H9 (cell line): Measurements from ENCODE around the gene NECAB2. TPM values are rescaled to one million over a fixed set of nuclear protein-coding genes. Genes with fewer than 3 reads are reported as not detected.

ENCODE experiments used
- DNase-seq: peaks from one replicate; pipeline ENCODE4 v3.0.0-alpha.2; 2017
- H2AFZ ChIP-seq: one replicate; pipeline ENCODE4 v1.6.1; 2013; ENCODE audit warnings: mild to moderate bottlenecking, low read length, control low read depth, moderate library complexity
- H2AK5ac ChIP-seq: 2 replicates; pipeline ENCODE4 v1.6.1; 2013; ENCODE audit warnings: low read length, control low read depth, mixed read lengths; ENCODE audit not compliant: insufficient read length
- H2BK120ac ChIP-seq: one replicate; pipeline ENCODE4 v1.6.1; 2013; ENCODE audit warnings: low read depth, mild to moderate bottlenecking, low read length, control low read depth, inconsistent platforms; ENCODE audit not compliant: poor library complexity, severe bottlenecking
- H2BK12ac ChIP-seq: 2 replicates; pipeline ENCODE4 v1.6.1; 2013; ENCODE audit warnings: low read length, control low read depth, mixed read lengths, low read depth; ENCODE audit not compliant: insufficient read length
- H2BK15ac ChIP-seq: 2 replicates; pipeline ENCODE4 v1.6.1; 2013; ENCODE audit warnings: low read depth, low read length, control low read depth
- H2BK20ac ChIP-seq: one replicate; pipeline ENCODE4 v1.6.1; 2013; ENCODE audit warnings: low read depth, mild to moderate bottlenecking, low read length, control low read depth, inconsistent platforms; ENCODE audit not compliant: poor library complexity, severe bottlenecking
- H2BK5ac ChIP-seq: 2 replicates; pipeline ENCODE4 v1.6.1; 2013; ENCODE audit warnings: low read length, control low read depth, mixed read lengths; ENCODE audit not compliant: insufficient read length
- H3K14ac ChIP-seq: 2 replicates; pipeline ENCODE4 v1.6.1; 2013; ENCODE audit warnings: low read length, control low read depth; ENCODE audit not compliant: insufficient read depth
- H3K18ac ChIP-seq: 2 replicates; pipeline ENCODE4 v1.6.1; 2013; ENCODE audit warnings: low read depth, mild to moderate bottlenecking, mixed read lengths, low read length, control low read depth; ENCODE audit not compliant: insufficient read length
- H3K23ac ChIP-seq: 2 replicates; pipeline ENCODE4 v1.6.1; 2013; ENCODE audit warnings: low read length, control low read depth, mixed read lengths, low read depth; ENCODE audit not compliant: insufficient read length
- H3K23me2 ChIP-seq: 2 replicates; pipeline ENCODE4 v1.6.1; 2013; ENCODE audit warnings: low read depth, mild to moderate bottlenecking, mixed read lengths, low read length, control low read depth; ENCODE audit not compliant: insufficient read length, poor library complexity, severe bottlenecking
- H3K27ac ChIP-seq: 2 replicates; pipeline ENCODE4 v1.5.1; 2013; ENCODE audit warnings: low read length, control low read depth, mixed read lengths, low read depth; ENCODE audit not compliant: insufficient read length
- H3K27me3 ChIP-seq: 2 replicates; pipeline ENCODE4 v1.6.1; 2013; ENCODE audit warnings: low read length, control low read depth, inconsistent platforms; ENCODE audit not compliant: insufficient read depth
- H3K4ac ChIP-seq: 2 replicates; pipeline ENCODE4 v1.6.1; 2013; ENCODE audit warnings: low read depth, mild to moderate bottlenecking, control low read depth, inconsistent platforms, low read length, moderate library complexity
- H3K4me1 ChIP-seq: 2 replicates; pipeline ENCODE4 v1.6.1; 2013; ENCODE audit warnings: low read length, control low read depth, inconsistent platforms; ENCODE audit not compliant: insufficient read depth
- H3K4me2 ChIP-seq: 2 replicates; pipeline ENCODE4 v1.6.1; 2013; ENCODE audit warnings: low read length, control low read depth, mixed read lengths; ENCODE audit not compliant: insufficient read length, insufficient read depth
- H3K56ac ChIP-seq: 2 replicates; pipeline ENCODE4 v1.6.1; 2013; ENCODE audit warnings: low read depth, mild to moderate bottlenecking, mixed read lengths, low read length, control low read depth; ENCODE audit not compliant: insufficient read length
- H3K79me1 ChIP-seq: 2 replicates; pipeline ENCODE4 v1.6.1; 2013; ENCODE audit warnings: low read depth, mild to moderate bottlenecking, moderate library complexity, low read length, control low read depth, inconsistent platforms; ENCODE audit not compliant: insufficient read depth, poor library complexity, severe bottlenecking
- H3K79me2 ChIP-seq: 2 replicates; pipeline ENCODE4 v1.6.1; 2013; ENCODE audit warnings: low read length, control low read depth, inconsistent platforms; ENCODE audit not compliant: insufficient read depth
- H3K9ac ChIP-seq: 2 replicates; pipeline ENCODE4 v1.6.1; 2013; ENCODE audit warnings: low read length, control low read depth, mixed read lengths; ENCODE audit not compliant: insufficient read length; ENCODE audit errors: extremely low read depth
- H3K9me3 ChIP-seq: one replicate; pipeline ENCODE4 v1.6.1; 2013; ENCODE audit warnings: low read depth, low read length, inconsistent platforms; ENCODE audit not compliant: control insufficient read depth
- H3T11ph ChIP-seq: one replicate; pipeline ENCODE4 v1.6.1; 2013; ENCODE audit warnings: mild to moderate bottlenecking, low read length, control low read depth, inconsistent platforms
- H4K20me1 ChIP-seq: one replicate; pipeline ENCODE4 v1.6.1; 2013; ENCODE audit not compliant: control insufficient read depth, insufficient read length, insufficient read depth
- H4K5ac ChIP-seq: 2 replicates; pipeline ENCODE4 v1.6.1; 2013; ENCODE audit warnings: low read depth, mild to moderate bottlenecking, mixed read lengths, low read length, control low read depth; ENCODE audit not compliant: insufficient read length
- H4K8ac ChIP-seq: replicated peaks from 2 replicates; pipeline ENCODE4 v1.6.1; 2013; ENCODE audit warnings: low read length, control low read depth, mixed read lengths, low read depth; ENCODE audit not compliant: insufficient read length
- H4K91ac ChIP-seq: 2 replicates; pipeline ENCODE4 v1.6.1; 2013; ENCODE audit warnings: low read depth, mild to moderate bottlenecking, moderate library complexity, mixed read lengths, low read length, control low read depth; ENCODE audit not compliant: insufficient read length
- H3K27ac Mint-ChIP-seq, 3 experiments: 2 replicates in 2 of 3; 3 replicates in 1 of 3; pipeline ENCODE4 v1.8.0; 2020 to 2021; ENCODE audit warnings: mixed read lengths in 3 of 3, mild to moderate bottlenecking in 1 of 3, moderate library complexity in 1 of 3
- H3K27me3 Mint-ChIP-seq: 2 replicates; pipeline ENCODE4 v1.8.0; 2021; ENCODE audit warnings: low read depth, mild to moderate bottlenecking, moderate library complexity, mixed read lengths
- H3K36me3 Mint-ChIP-seq, 3 experiments: 2 replicates in 2 of 3; 3 replicates in 1 of 3; pipeline ENCODE4 v1.8.0; 2020 to 2021; ENCODE audit warnings: low read depth in 3 of 3, mixed read lengths in 3 of 3; ENCODE audit not compliant: insufficient read depth in 1 of 3
- H3K4me1 Mint-ChIP-seq, 2 experiments: 2 replicates each; pipeline ENCODE4 v1.8.0; 2020; ENCODE audit warnings: mixed read lengths in 2 of 2
- H3K4me3 Mint-ChIP-seq, 2 experiments: 2 replicates in 1 of 2; 3 replicates in 1 of 2; pipeline ENCODE4 v1.8.0; 2020 to 2021; ENCODE audit warnings: mild to moderate bottlenecking in 2 of 2, mixed read lengths in 2 of 2, moderate library complexity in 1 of 2
- H3K9me3 Mint-ChIP-seq, 2 experiments: 2 replicates in 1 of 2; 3 replicates in 1 of 2; pipeline ENCODE4 v1.8.0; 2020; ENCODE audit warnings: mild to moderate bottlenecking in 2 of 2, mixed read lengths in 2 of 2, moderate library complexity in 1 of 2
- CTCF ChIP-seq: fragments of 200-600 bp; sonication (generic); conservative IDR thresholded peaks from 3 replicates; pipeline ENCODE4 v1.8.0; 2021; ENCODE audit warnings: antibody characterized with exemption, mild to moderate bottlenecking
- WGBS: extraction: QIAGEN DNeasy Blood & Tissue Kit; methylation state at CpG from one replicate; pipeline ENCODE4 v1.1.7; 2013; ENCODE audit warnings: missing lambda C conversion rate, low lambda C conversion rate, mixed read lengths; ENCODE audit not compliant: insufficient read length; ENCODE audit errors: extremely low coverage; 5-methylcytosine and 5-hydroxymethylcytosine counted together
- total RNA-seq: library from RNA; stranded (reverse); gene quantifications from 2 replicates; pipeline ENCODE4 v1.2.1, GENCODE V29; 2021

NECAB2 gene
- total RNA-seq, 1 experiment from 2014 or later = 12.6 TPM

- peaks cover 7 to 12% of the 10 kb centered on the region in 2 experiments for H3K4me1 Mint-ChIP-seq
- Histone ChIP-seq H3K9ac (no peak overlapping the region), H3K9me3 (no peaks in the 10 kb centered on the region), H2BK15ac (no peak overlapping the region), H4K20me1 (no peaks in the 10 kb centered on the region), H4K91ac (no peak overlapping the region), H3K27me3 (no peaks in the 10 kb centered on the region), H2BK5ac (no peak overlapping the region), H3K4ac (no peak overlapping the region), H3K27ac (no peak overlapping the region), H2AFZ (no peak overlapping the region), H3T11ph (no peak overlapping the region), H4K8ac (no peak overlapping the region), H4K5ac (no peak overlapping the region), H3K18ac (no peak overlapping the region), H2BK20ac (no peak overlapping the region), H3K79me2 (no peaks in the 10 kb centered on the region), H3K4me1 (no peaks in the 10 kb centered on the region), H3K23me2 (peaks cover 4% of the 10 kb centered on the region), H2AK5ac (no peak overlapping the region), H2BK12ac (no peak overlapping the region), H3K56ac (no peak overlapping the region), H3K14ac (no peak overlapping the region), H3K4me2 (no peak overlapping the region), H3K79me1 (no peaks in the 10 kb centered on the region), H3K23ac (no peak overlapping the region), H2BK120ac (no peak overlapping the region)
- H3K36me3 Mint-ChIP-seq = peaks cover 0 to 5% (median under 1%) of the 10 kb centered on the region in 3 experiments; a peak in 4 of 7 replicates
- WGBS = no CpG with 5 or more reads among the region's 17 CpGs
- no peak for DNase-seq
- no peaks in the 10 kb centered on the region for H3K9me3 Mint-ChIP-seq
- H3K27ac Mint-ChIP-seq = peak overlapping the region in 1 of 3 experiments; percentile 74; a peak in 1 of 7 replicates
- H3K27me3 Mint-ChIP-seq = peaks cover 6% of the 10 kb centered on the region
- no peak for TF ChIP-seq CTCF
- H3K4me3 Mint-ChIP-seq = no peak overlapping the region
These were observed 36.5 kb upstream of the NECAB2 start for GRCh38 chr16:83931556-83931955.
